Measurements from ENCODE around the gene AATF.

DNA sequence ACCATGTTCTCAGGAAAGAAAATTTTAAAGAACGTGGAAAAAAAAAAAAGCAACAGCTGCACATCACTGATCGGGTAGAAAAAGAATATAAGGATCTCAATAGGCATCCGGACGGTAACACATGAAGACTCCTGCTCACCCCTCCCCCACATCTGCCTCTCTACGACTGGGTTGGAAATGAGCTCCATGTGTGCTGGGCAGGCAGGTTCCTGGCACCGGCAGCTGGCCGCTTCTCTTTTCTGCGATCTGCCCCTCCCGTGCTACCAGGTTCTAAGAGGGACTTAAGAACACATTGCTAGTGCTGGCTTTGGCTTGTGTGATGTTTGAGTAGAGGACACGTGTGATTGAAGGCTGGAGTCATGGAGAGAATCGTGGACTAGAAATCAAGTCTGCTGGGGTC, 115.5 kb downstream of the AATF start:
- no peak for TF ChIP-seq CTCF (IDR thresholded peaks at IDR 0.05)
- no peak for TF ChIP-seq POLR2A (IDR thresholded peaks at IDR 0.05)
- TF ChIP-seq EP300 (IDR thresholded peaks at IDR 0.05) = no peak

All from tibial nerve (tissue), 4 donors.